SK-N-SH treated with all-trans-retinoic acid at 6 μM for 48 hours (cell line): ENCODE measurements around the gene ZNF100.
"Not testable (repeated sequence)": the region's sequence is repeated elsewhere in the genome, so short reads cannot be mapped to it uniquely, and the experiment has no call there.

ENCODE experiments used
- ARNTL ChIP-seq: fragments of 450-650 bp; formaldehyde crosslinking; IDR thresholded peaks from 2 replicates; pipeline ENCODE4 v1.5.0; 2020; ENCODE audit warnings: low read depth, mild to moderate bottlenecking, moderate library complexity, borderline replicate concordance
- CREB5 ChIP-seq: fragments of 250-450 bp; sonication (Bioruptor Pico); IDR thresholded peaks from 2 replicates; pipeline ENCODE4 v1.5.1; 2020; ENCODE audit warnings: low read depth, mild to moderate bottlenecking, moderate library complexity
- CSDC2 ChIP-seq: fragments of 250-450 bp; sonication (Bioruptor Pico); IDR thresholded peaks from 2 replicates; pipeline ENCODE4 v1.5.0; 2020; ENCODE audit warnings: mild to moderate bottlenecking, moderate library complexity
- ESRRG ChIP-seq: fragments of 250-450 bp; sonication (Bioruptor Pico); IDR thresholded peaks from 2 replicates; pipeline ENCODE4 v1.6.1; 2021; ENCODE audit warnings: mild to moderate bottlenecking
- OSR1 ChIP-seq: fragments of 250-450 bp; sonication (Bioruptor Pico); IDR thresholded peaks from 2 replicates; pipeline ENCODE4 v1.8.0; 2022; ENCODE audit warnings: moderate library complexity, mild to moderate bottlenecking, inconsistent platforms
- PATZ1 ChIP-seq: fragments of 250-450 bp; sonication (Bioruptor Pico); IDR thresholded peaks from 2 replicates; pipeline ENCODE4 v1.8.0; 2020; ENCODE audit warnings: mild to moderate bottlenecking, moderate library complexity, borderline replicate concordance
- PPARA ChIP-seq: fragments of 250-450 bp; sonication (Bioruptor Pico); IDR thresholded peaks from 2 replicates; pipeline ENCODE4 v1.5.0; 2020; ENCODE audit warnings: mild to moderate bottlenecking, borderline replicate concordance
- RARB ChIP-seq: fragments of 250-450 bp; sonication (Bioruptor Pico); IDR thresholded peaks from 2 replicates; pipeline ENCODE4 v1.8.0; 2021; ENCODE audit warnings: mild to moderate bottlenecking, moderate library complexity
- TCF4 ChIP-seq: fragments of 250-450 bp; sonication (Bioruptor Pico); IDR thresholded peaks from 2 replicates; pipeline ENCODE4 v1.8.0; 2021; ENCODE audit warnings: mild to moderate bottlenecking, moderate library complexity, borderline replicate concordance
- TSHZ2 ChIP-seq: fragments of 250-450 bp; sonication (Bioruptor Pico); IDR thresholded peaks from 2 replicates; pipeline ENCODE4 v1.5.0; 2020; ENCODE audit warnings: mild to moderate bottlenecking, moderate library complexity
- ZNF8 ChIP-seq: fragments of 450-650 bp; formaldehyde crosslinking; IDR thresholded peaks from 2 replicates; pipeline ENCODE4 v1.5.0; 2020; ENCODE audit warnings: mild to moderate bottlenecking, moderate library complexity

DNA sequence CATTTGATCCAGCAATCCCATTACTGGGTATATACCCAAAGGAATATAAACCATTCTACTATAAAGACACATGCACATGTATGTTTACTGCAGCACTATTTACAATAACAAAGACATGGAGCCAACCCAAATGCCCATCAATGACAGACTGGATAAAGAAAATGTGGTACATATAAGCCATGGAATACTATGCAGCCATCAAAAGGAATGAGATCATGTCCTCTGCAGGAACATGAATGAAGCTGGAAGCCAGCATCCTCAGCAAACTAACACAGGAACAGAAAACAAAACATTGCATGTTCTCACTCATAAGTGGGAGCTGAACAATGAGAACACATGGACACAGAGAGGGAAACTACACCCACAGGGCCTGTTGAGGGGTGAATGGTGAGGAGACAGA is 11.8 kb downstream of the ZNF100 start:
- not testable (repeated sequence) for TF ChIP-seq TCF4 (CRISPR knock-in tag); RARB (CRISPR knock-in tag); OSR1 (CRISPR knock-in tag); CSDC2 (CRISPR knock-in tag); ARNTL; PPARA (CRISPR knock-in tag); ESRRG; CREB5 (CRISPR knock-in tag); PATZ1 (CRISPR knock-in tag); TSHZ2 (CRISPR knock-in tag)
- peak; percentile 92 for TF ChIP-seq ZNF8 (CRISPR knock-in tag)
